ENCODE data around the gene MMS22L.

Gene MMS22L

GRCh38 chr6:97129106-97129505, 153.9 kb downstream of the MMS22L start:
- no peak for TF ChIP-seq CTCF (IDR thresholded peaks at IDR 0.05; ENCODE audit: low read depth, low read length)
- H3K4me3 ChIP-seq (ENCODE audit: low read depth, low read length), result no peak overlapping the region

DNA sequence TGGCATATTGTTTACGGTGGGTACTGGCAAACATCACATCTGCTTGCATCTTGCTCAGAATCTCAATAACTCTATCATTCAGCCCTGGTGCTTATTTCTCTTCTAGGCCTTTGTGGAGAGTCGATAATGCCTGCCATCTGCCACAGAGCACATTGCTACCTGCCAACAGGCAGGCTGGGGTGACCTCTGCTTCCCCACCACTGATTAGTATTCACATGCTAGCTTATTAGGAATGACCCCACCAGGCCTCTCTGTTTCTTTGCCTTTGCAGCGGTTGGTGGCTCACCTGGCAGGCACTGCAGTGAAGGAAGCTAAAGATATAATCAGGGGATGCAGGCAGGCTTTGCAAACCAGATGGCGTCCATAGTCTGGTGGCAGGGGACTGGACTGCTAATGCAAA, 154.5 kb downstream of the MMS22L start:
- no peak for TF ChIP-seq CTCF (IDR thresholded peaks at IDR 0.05; ENCODE audit: low read depth, low read length)
- no peak overlapping the region for H3K4me3 ChIP-seq (ENCODE audit: low read depth, low read length)

DNA sequence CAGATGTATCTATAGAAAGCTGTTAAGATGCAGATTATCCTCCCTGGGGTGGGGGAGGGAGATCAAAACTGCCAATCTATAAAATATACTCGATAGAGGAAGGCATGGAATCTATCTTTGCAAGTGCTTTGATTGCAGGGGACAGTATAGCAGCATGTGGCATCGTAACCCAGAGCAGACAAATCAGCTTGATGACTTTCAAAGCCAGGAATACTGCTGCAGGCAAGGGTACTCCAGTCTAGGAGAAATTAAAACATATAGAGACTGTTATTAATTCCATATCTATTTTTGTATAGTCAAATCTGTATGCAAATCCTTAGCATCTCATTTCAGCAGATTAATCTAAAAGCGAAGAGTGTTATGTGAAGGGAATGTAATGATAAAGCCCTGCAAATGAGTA, 159.4 kb downstream of the MMS22L start:
- no peak overlapping the region for H3K4me3 ChIP-seq (ENCODE audit: low read depth, low read length)
- no peak for TF ChIP-seq CTCF (IDR thresholded peaks at IDR 0.05; ENCODE audit: low read depth, low read length)

DNA sequence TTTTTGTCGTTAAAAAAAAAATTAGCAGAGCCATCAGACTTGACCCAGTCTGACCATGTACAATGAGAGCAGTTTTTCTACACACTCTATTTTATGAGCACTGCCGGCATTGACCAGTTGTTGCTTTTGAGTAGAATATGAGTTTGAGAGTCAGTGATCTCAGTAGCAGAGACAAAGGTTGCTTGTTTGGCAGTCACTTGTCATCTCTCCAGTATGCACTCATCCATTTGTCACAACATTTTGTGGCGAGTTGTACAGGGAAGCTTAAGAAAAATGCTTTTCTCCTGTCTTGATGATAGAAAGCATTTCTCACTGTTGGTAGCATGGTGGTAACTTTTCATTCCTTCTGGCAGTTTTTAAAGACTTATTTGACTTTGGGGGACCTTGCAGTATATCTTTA, 159.9 kb downstream of the MMS22L start:
- H3K4me3 ChIP-seq (ENCODE audit: low read depth, low read length), result no peak overlapping the region
- no peak for TF ChIP-seq CTCF (IDR thresholded peaks at IDR 0.05; ENCODE audit: low read depth, low read length)

DNA sequence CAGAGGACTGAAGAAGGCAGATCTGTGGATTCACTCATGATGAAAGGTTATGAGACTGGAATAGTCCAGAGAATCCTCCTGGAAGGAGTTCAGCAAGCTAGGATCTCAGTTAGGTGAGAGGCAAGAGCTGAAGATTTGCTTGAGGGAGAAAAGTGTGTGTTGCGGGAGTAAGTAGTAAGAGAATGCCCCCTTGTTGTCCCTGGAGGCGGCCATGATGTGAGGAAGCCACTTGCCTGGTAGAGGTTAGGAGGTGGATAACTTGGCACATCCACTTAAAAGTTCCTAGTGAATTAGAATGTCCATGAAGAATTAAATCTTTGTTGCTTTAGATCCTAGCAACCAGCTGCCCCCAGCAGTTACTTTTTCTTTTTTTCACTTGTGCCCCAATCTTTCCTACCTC, 162.5 kb downstream of the MMS22L start:
- TF ChIP-seq CTCF (IDR thresholded peaks at IDR 0.05; ENCODE audit: low read depth, low read length), result no peak

DNA sequence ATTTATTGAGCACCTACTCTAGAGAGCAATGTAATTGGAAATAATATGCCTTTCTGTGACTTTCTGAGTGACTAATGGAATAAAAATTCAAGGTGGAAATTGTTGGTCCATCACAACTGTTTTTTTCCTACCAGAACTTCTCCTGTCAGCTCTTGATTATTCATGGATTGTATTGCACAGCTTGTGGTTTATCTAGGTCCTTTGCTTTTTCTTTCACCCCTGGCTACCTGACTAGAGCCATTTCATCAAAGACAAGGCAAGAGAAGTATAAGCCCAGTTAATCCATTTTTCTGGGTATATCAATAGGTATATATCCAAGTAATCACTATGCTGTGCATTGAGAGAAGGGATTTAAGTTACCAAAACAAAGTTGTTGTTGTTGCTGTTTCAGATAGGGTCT, 168.4 kb downstream of the MMS22L start:
- no peak for TF ChIP-seq CTCF (IDR thresholded peaks at IDR 0.05; ENCODE audit: low read depth, low read length)

More for the DNA sequence above, 162.5 kb downstream of the MMS22L start:
- H3K4me3 ChIP-seq (ENCODE audit: low read depth, low read length), result no peak overlapping the region

GRCh38 chr6:97113170-97113569, 169.8 kb downstream of the MMS22L start:
- TF ChIP-seq CTCF (IDR thresholded peaks at IDR 0.05; ENCODE audit: low read depth, low read length), result no peak
- no peak overlapping the region for H3K4me3 ChIP-seq (ENCODE audit: low read depth, low read length)

More for the DNA sequence above, 168.4 kb downstream of the MMS22L start:
- H3K4me3 ChIP-seq (ENCODE audit: low read depth, low read length), result no peak overlapping the region
